Esophagus muscularis mucosa (tissue), 3 donors: Measurements from ENCODE around the gene EZR.

Experiments used
- EP300 ChIP-seq: sonication (generic); formaldehyde crosslinking; IDR thresholded peaks from one replicate; pipeline ENCODE4 v1.6.1; 2017; ENCODE audit warnings: antibody characterized with exemption
- TF ChIP-seq, protein P1 (sequence below), 3 experiments: fragments of 200-600 bp in 2 of 3; fragments of 450-650 bp in 1 of 3; sonication (generic) in 2 of 3; IDR thresholded peaks; one replicate each; pipeline ENCODE4 v1.5.1; 2017 to 2019; ENCODE audit warnings: antibody characterized with exemption in 3 of 3, mild to moderate bottlenecking in 2 of 3, moderate library complexity in 1 of 3

DNA sequence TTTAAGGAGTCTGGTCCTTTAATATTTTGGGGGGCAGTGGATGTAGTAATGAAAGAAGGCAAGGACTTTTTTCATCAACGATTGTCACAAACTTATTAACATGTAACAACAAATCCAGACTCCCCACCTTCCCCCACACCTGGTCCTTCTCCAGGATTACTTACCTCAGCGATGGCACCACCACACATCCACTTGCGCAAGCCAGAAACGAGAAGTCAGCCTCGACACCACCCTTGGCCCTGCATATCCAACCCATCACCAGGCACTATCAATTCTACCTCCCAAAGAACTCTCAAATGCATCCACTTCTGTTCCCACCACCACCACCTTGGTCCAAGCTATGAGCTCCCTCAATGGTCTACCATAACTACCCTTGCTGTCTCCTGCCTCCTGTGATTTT lies 6.6 kb downstream of the EZR start:
- TF ChIP-seq, protein P1, sequence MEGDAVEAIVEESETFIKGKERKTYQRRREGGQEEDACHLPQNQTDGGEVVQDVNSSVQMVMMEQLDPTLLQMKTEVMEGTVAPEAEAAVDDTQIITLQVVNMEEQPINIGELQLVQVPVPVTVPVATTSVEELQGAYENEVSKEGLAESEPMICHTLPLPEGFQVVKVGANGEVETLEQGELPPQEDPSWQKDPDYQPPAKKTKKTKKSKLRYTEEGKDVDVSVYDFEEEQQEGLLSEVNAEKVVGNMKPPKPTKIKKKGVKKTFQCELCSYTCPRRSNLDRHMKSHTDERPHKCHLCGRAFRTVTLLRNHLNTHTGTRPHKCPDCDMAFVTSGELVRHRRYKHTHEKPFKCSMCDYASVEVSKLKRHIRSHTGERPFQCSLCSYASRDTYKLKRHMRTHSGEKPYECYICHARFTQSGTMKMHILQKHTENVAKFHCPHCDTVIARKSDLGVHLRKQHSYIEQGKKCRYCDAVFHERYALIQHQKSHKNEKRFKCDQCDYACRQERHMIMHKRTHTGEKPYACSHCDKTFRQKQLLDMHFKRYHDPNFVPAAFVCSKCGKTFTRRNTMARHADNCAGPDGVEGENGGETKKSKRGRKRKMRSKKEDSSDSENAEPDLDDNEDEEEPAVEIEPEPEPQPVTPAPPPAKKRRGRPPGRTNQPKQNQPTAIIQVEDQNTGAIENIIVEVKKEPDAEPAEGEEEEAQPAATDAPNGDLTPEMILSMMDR (IDR thresholded peaks at IDR 0.05) = no peak
- no peak for TF ChIP-seq EP300
